ENCODE data around the gene KDM4B. TPM values are rescaled to one million over a fixed set of nuclear protein-coding genes. Genes with fewer than 3 reads are reported as not detected.

KDM4B gene
- total and polyA plus RNA-seq, 9 of the 15 experiments (the other 6 are each of a cell fraction or from before 2014, with no cell fraction given) = 0.21 to 29.9 (median 7.3) TPM

- no peak for TF ChIP-seq ZNF740 (CRISPR knock-in tag; IDR thresholded peaks at IDR 0.05)
- TF ChIP-seq ZNF740 (tag; IDR thresholded peaks at IDR 0.05) = 0 out of 4 replicates have a peak, but pooled peaks of 1 of the 2 experiments have one; percentile 17
- TF ChIP-seq TEAD1 (CRISPR knock-in tag; IDR thresholded peaks at IDR 0.05) = 0 out of 4 replicates have a peak, but pooled peaks have one; percentile 27 to 55
- TF ChIP-seq RFX7 (CRISPR knock-in tag; IDR thresholded peaks at IDR 0.05) = no peak
- TF ChIP-seq ZKSCAN1 (IDR thresholded peaks at IDR 0.05; ENCODE audit: low read depth, low read length) = 0 out of 2 replicates have a peak, but pooled peaks have one; percentile 41
- TF ChIP-seq ZNF518B (CRISPR knock-in tag; IDR thresholded peaks at IDR 0.05) = no peak
- TF ChIP-seq TFAM (CRISPR knock-in tag; conservative IDR thresholded peaks at IDR 0.05) = no peak
- no peak for TF ChIP-seq RBM15 (IDR thresholded peaks at IDR 0.05; ENCODE audit: insufficient read depth, low read length)
- no peak for TF ChIP-seq HDGF (IDR thresholded peaks at IDR 0.05)
- TF ChIP-seq REST (IDR thresholded peaks at IDR 0.05; ENCODE audit: borderline replicate concordance) = no peak
- no peak for TF ChIP-seq REST (CRISPR knock-in tag; IDR thresholded peaks at IDR 0.05; ENCODE audit: low read depth)
- TF ChIP-seq NCOR1 (IDR thresholded peaks at IDR 0.05) = peak; percentile 80
- TF ChIP-seq LCOR (CRISPR knock-in tag; IDR thresholded peaks at IDR 0.05) = no peak
- peak; percentile 70 for TF ChIP-seq STAT5A (IDR thresholded peaks at IDR 0.05; ENCODE audit: borderline replicate concordance, low read length)
- peak; percentile 69 for TF ChIP-seq CCNT2 (IDR thresholded peaks at IDR 0.05; ENCODE audit: borderline replicate concordance, extremely low read depth, insufficient read length, low read depth, low read length)
- TF ChIP-seq ZNF212 (CRISPR knock-in tag; IDR thresholded peaks at IDR 0.05) = no peak
Observed at GRCh38 chr19:5091018-5091683, 122.2 kb downstream of the KDM4B start (continued).
